Measurements from ENCODE around the gene MARS1.

Gene MARS1

DNA sequence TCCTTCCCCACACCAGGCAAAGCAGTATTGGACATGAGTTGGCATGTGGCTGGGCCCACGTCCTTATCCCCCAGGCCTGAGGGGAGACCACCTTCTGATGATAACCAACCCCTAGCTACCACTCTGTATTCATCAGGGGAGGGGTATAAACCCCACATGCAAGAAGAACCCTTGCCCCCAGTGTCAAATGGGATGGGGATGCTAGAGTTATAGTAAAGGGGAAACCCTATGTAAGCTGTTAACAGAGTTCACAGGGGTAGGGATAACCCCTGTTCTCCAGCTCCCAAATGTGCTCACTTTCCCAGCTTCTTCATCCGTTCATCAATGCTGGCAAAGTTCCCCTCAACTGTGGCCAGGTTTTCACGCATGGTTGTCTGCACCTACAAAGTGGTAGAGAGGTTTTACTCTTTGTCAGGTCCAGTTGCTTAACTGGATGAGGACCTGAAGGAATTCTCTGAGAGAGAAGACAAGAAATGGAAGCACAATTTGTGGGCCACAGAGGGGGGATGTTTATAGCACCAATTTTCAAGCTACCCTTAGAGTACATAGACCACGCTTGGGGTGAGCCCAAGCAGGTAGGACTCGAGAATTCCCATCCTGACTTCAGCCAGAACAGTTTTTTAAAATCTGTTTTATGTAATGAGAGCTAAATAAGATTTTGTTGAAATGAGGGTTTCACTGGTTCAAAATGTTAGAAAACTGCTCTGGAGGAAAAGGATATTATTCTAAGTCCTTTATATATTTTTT is 42.7 kb downstream of the MARS1 start:
- TF ChIP-seq, protein P1, sequence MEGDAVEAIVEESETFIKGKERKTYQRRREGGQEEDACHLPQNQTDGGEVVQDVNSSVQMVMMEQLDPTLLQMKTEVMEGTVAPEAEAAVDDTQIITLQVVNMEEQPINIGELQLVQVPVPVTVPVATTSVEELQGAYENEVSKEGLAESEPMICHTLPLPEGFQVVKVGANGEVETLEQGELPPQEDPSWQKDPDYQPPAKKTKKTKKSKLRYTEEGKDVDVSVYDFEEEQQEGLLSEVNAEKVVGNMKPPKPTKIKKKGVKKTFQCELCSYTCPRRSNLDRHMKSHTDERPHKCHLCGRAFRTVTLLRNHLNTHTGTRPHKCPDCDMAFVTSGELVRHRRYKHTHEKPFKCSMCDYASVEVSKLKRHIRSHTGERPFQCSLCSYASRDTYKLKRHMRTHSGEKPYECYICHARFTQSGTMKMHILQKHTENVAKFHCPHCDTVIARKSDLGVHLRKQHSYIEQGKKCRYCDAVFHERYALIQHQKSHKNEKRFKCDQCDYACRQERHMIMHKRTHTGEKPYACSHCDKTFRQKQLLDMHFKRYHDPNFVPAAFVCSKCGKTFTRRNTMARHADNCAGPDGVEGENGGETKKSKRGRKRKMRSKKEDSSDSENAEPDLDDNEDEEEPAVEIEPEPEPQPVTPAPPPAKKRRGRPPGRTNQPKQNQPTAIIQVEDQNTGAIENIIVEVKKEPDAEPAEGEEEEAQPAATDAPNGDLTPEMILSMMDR (conservative IDR thresholded peaks at IDR 0.05; ENCODE audit: control insufficient read depth, insufficient read depth, low read depth, low read length) = no peak
- DNase-seq (ENCODE audit: low read depth) = no peak
- no peak overlapping the region for H3K4me3 ChIP-seq (ENCODE audit: control insufficient read depth, low read depth, low read length)

DNA sequence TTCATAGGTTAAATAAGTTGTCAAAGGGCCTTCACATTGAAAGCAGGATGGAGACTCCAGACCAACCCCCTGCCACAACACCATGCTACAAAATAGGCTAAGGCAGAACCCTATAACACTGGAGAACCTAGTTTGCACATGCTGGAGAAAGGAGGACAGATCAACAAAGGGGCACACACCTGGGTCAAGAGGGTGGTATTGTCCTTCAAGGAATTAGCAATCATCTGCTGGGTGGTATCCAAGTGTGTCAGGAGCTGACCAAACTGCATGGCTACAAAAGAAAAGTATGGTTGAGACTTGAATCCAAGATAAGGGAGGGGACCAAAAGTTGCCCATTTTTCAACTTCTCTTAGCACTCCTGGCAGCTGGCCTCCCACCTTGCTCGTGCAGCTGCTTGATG is 44.0 kb downstream of the MARS1 start:
- no peak for DNase-seq (ENCODE audit: low read depth)
- no peak overlapping the region for H3K4me3 ChIP-seq (ENCODE audit: control insufficient read depth, low read depth, low read length)
- TF ChIP-seq, protein P1 (conservative IDR thresholded peaks at IDR 0.05; ENCODE audit: control insufficient read depth, insufficient read depth, low read depth, low read length) = no peak

DNA sequence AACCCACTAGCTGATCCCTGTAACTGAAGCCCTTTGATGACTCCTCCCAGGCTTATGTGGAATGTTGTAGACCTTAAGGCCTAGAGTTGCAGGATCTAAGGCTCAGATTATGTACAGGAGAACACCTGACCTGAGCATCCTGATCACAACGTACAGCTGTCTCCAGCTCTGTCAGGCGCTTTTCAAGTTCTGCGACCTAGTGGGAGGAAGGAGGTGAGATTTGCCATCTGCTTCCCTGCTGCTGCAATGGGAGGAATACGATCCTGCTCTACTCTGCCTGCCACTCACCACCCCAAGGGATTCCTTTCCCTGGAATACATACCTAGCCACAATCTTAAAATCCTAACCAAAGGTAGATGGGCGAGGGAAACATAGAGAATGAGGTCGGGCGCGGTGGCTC is 45.2 kb downstream of the MARS1 start:
- no peak for DNase-seq (ENCODE audit: low read depth)
- TF ChIP-seq, protein P1 (conservative IDR thresholded peaks at IDR 0.05; ENCODE audit: control insufficient read depth, insufficient read depth, low read depth, low read length) = no peak
- no peak overlapping the region for H3K4me3 ChIP-seq (ENCODE audit: control insufficient read depth, low read depth, low read length)

DNA sequence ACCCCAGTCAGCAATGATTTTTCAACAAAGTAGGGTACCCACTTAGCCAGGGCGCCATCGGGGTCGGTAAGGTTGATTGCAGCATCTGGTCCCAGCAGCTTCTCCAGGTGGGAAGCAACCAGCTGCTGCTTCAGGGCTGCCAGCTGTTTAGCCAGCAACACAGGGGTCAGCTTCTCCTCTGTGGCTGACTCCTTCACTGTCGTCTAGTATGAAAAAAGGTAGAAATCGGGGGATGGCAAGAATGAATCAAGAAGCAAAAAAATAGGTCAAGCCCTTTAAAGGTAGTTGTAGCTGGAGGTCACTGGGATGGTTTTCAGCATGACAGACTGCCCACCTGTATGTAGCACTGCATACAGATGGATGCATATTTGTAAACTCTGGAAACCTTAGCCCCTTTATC is 46.4 kb downstream of the MARS1 start:
- TF ChIP-seq, protein P1 (conservative IDR thresholded peaks at IDR 0.05; ENCODE audit: control insufficient read depth, insufficient read depth, low read depth, low read length) = no peak
- no peak overlapping the region for H3K4me3 ChIP-seq (ENCODE audit: control insufficient read depth, low read depth, low read length)

DNA sequence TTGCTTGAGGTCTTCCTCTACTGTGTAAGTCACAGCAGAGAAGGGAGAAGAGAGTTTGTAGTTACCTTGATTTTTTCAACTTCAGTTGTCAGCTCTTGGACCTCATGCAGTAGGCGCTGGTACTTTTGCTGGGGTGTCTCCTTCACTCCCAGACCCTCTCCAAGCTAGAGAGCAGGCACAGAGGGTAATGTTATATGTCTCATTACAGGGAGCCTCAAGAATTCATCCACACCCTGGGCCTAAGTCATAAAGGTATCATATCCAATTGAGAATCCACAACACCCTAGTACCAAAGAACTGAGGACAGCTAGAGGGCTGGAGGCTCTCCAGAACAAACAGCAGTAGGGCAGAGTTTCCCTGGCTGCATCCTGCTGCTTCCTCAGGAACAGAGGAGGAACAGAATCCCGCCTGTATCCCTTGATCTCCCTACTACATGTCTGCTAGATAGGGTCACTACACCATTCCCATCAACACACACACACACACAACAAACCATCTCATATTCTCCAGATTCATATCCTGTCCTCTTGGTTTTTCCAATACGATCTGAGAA is 47.2 kb downstream of the MARS1 start:
- TF ChIP-seq, protein P1 (conservative IDR thresholded peaks at IDR 0.05; ENCODE audit: control insufficient read depth, insufficient read depth, low read depth, low read length) = no peak

More for the DNA sequence above, 46.4 kb downstream of the MARS1 start:
- DNase-seq (ENCODE audit: low read depth) = no peak

DNA sequence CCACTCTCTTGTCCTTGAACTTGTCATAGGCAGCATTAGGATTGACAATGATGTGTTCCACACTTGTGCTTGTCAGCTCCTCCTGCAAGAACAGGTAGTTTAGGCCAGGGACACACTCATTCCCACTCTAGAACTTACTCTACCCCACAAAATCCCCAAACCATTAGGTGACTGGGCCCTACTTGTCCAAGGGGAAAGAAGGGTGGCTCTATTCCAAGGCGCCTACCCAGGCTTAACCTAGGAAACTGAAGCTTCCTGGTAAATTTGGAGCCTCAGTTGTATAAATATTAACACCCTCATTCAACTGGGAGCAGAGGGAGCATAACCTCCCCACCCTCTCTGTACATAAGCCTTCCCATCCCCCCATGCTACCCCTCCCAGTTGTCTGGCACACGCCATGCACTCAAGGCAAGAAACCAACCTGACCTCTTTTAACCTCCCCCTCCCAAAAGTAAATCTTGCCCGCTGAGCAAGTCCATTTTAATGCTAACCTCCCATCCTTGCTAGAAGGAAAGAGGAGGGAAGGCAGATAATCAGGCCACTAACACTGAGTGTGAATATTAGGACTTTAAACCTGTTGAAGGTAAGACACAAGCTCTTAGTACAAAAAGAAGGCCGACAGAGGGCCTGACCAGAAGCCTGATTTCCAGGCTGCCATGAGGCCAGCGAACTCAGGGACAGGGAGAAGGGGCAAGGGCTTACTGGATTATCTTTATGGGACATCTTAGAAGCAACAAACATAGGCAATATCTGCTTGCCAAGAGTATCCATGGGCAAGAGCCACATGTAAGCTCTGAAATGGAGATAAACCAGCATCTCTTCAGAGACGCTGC is 48.1 kb downstream of the MARS1 start:
- no peak for DNase-seq (ENCODE audit: low read depth)
- H3K4me3 ChIP-seq (ENCODE audit: control insufficient read depth, low read depth, low read length) = no peak overlapping the region
- TF ChIP-seq, protein P1 (conservative IDR thresholded peaks at IDR 0.05; ENCODE audit: control insufficient read depth, insufficient read depth, low read depth, low read length) = no peak

More for the DNA sequence above, 47.2 kb downstream of the MARS1 start:
- DNase-seq (ENCODE audit: low read depth) = no peak
- H3K4me3 ChIP-seq (ENCODE audit: control insufficient read depth, low read depth, low read length) = no peak overlapping the region
